Measurements from ENCODE around the gene KIFC1.
A peak's percentile ranks its signal among the peaks of the same experiment; 100 is the strongest.
"Not testable (repeated sequence)": the region's sequence is repeated elsewhere in the genome, so short reads cannot be mapped to it uniquely, and the experiment has no call there.

KIFC1 gene, protein sequence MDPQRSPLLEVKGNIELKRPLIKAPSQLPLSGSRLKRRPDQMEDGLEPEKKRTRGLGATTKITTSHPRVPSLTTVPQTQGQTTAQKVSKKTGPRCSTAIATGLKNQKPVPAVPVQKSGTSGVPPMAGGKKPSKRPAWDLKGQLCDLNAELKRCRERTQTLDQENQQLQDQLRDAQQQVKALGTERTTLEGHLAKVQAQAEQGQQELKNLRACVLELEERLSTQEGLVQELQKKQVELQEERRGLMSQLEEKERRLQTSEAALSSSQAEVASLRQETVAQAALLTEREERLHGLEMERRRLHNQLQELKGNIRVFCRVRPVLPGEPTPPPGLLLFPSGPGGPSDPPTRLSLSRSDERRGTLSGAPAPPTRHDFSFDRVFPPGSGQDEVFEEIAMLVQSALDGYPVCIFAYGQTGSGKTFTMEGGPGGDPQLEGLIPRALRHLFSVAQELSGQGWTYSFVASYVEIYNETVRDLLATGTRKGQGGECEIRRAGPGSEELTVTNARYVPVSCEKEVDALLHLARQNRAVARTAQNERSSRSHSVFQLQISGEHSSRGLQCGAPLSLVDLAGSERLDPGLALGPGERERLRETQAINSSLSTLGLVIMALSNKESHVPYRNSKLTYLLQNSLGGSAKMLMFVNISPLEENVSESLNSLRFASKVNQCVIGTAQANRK

GRCh38 chr6:33391278-33391921, at the start of gene KIFC1:
Gene KIFC1 (plus strand): TSS chr6:33391823. CDS start chr6:33391986, 163 bp downstream.
- DNase-seq = peak; percentile 91 to 100

DNA sequence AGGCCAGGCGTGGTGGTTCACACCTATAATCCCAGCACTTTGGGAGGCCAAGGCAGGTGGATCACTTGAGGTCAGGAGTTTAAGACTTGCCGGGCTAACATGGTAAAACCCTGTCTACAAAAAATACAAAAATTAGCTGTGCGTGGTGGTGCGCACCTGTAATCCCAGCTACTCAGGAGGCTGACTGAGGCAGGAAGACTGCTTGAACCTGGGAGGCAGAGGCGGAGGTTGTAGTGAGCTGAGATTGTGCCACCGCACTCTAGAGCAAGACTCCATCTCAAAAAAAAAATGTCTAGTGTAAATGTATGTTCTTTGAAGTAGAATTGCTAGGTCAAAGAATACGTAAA, 48.0 kb upstream of the KIFC1 start:
- DNase-seq = not testable (repeated sequence)

GRCh38 chr6:33343953-33344611, 47.5 kb upstream of the KIFC1 start:
- no peak for DNase-seq

DNA sequence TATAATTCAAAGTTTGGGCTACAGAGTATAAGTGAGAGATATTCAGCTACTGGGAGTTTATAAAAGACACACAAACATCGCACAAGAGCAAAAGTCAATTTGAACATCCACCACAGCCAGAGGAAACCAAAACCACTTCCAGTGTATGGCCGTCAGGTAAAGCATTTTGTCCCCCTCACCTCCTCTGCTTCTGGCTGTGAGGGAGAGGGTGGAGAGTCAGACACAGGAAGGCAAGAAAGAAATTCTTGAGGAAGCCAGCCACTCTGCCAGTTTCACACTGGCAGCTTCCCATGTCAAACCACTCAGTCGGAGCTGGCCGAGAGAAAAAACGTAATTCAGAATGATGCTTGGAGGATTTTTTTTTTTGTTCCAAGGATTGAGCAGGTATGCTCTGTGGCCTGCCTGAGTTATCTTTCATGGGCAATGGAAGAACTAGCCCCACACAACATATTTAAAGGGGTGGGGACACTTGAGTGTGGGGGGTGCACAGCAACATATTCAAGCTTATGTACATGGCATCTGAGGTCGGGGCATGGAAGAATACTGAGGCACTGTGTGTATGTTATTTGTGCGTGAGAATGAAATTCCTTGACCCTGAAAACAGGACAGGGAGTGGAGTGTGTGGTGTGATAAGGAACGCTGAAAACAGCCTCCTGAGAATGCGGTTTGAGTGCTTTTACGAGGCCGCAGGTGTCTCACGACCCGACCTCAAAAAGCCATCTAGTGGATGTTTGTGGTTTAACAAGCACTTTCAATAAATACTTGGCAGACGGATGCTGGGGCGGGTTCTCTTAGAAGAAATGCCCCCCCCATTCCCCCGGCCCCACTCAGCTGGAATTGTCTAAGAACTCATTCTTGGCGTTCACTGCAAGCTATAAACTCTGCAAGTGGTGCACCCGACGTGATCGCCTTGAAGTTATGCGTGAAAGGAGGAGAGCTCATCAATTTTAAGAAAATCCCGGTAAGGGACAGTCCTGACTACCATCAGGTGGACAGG, 46.6 kb upstream of the KIFC1 start:
- peak in 1 of 2 donors; percentile 73 for DNase-seq

DNA sequence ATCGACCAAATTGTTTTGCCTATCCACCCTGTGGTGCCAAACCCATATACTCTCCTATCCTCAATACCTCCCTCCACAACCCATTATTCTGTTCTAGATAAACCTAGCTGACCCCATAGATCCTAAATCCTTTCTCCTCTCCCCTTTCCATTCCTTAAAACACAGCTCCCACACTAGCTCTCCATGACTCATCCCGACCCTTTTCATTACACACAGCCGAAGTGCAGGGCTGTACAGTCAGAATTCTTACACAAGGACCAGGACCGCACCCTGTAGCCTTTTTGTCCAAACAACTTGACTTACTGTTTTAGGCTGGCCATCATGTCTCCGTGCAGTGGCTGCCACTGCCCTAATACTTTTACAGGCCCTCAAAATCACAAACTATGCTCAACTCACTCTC, 44.7 kb upstream of the KIFC1 start:
- not testable (repeated sequence) for DNase-seq

DNA sequence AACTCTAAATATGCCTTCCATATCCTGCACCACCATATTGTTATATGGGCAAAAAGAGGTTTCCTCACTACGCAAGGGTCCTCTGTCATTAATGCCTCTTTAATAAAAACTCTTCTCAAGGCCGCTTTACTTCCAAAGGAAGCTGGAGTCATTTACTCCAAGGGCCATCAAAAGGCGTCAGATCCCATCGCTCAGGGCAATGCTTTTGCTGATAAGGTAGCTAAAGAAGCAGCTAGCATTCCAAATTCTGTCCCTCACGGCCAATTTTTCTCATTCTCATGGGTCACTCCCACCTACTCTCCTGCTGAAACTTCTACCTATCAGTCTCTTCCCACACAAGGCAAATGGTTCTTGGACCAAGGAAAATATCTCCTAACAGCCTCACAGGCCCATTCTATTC, 43.8 kb upstream of the KIFC1 start:
- DNase-seq = no peak

GRCh38 chr6:33355860-33356259, 35.8 kb upstream of the KIFC1 start:
- DNase-seq = not testable (repeated sequence)

DNA sequence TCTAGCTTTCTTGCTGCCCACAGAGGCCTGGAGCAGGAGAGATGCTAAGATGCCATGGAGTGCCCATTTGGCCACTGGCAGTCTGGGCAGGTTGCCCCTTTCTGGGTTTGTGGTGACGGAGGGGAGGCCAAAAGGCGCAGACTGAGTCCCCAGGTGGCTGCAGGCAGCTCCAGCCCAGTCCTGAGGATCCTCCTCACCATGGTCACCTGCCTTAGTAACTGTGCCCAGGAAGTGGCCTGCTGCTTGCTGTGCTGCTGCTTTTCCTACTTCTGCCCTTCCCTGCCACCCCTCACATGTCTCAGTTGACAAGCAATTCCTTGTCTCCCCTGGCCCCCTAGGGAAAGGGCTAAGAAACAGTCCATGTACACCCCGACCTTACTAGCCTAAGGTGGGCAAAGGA, 35.3 kb upstream of the KIFC1 start:
- no peak for DNase-seq

DNA sequence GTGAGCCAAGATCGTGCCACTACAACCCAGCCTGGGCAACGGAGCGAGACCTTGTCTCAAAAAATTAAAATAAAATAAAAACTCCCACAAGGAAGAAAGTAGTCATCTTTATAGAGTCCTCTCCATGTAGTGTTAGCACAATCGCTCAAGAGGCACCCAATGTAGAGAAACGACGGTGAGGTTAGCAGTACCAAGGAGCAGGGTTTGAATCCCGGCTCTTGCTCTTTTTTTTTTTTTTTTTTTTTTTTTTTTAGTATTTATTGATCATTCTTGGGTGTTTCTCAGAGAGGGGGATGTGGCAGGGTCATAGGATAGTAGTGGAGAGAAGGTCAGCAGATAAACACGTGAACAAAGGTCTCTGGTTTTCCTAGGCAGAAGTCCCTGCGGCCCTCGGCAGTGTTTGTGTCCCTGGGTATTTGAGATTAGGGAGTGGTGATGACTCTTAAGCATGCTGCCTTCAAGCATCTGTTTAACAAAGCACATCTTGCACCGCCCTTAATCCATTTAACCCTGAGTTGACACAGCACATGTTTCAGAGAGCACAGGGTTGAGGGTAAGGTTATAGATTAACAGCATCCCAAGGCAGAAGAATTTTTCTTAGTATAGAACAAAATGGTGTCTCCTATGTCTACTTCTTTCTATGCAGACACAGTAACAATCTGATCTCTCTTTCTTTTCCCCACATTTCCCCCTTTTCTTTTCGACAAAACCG, 34.3 kb upstream of the KIFC1 start:
- DNase-seq = not testable (repeated sequence)

- DNase-seq = no peak
Observed at GRCh38 chr6:33359331-33359730, 32.3 kb upstream of the KIFC1 start.

DNA sequence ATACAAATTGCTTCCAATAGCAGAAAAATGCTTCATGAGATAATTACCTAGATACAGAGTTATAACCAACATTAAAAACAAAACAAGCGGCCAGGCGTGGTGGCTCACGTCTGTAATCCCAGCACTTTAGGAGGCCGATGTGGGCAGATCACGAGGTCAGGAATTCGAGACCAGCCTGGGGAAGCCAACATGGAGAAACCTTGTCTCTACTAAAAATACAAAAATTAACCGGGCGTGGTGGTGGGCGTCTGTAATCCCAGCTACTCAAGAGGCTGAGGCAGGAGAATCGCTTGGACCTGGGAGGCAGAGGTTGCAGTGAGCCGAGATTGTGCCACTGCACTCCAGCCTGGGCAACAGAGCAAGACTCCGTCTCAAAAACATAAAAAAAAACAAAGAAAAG, 28.1 kb upstream of the KIFC1 start:
- DNase-seq = not testable (repeated sequence)

DNA sequence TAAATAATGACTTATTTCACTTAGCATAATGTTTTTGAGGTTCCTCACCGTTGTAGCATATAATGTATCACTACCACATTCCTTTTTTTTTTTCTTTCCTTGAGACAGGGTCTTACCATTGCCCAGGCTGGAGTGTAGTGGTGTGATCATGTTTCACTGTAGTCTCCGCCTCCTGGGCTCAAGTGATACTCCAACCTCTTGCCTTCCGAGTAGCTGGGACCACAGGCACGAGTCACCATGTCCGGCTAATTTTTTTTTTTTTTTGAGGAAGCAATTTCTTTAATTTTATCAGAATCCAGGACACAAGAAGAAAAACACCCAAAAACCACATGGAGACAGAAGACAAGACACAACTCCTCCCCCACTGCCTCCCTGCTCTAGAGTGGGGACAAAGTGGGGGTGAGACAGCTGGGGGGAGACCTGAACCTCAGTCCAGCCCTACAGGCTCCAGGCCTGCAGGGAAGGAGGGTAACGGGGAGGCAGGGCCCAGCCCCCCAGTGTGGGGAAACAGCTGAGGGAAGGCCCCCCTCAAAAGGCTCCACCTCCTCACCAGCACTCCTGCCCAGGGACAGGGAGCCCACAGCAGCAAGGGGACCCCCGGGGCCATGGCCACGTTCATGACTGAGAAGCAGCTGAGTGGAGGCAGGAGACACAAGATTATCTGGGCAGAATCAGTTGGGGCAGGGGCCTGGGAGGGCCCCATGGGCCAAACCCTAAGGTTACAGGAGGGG, 27.0 kb upstream of the KIFC1 start:
- DNase-seq = peak in 1 of 2 donors; percentile 40

DNA sequence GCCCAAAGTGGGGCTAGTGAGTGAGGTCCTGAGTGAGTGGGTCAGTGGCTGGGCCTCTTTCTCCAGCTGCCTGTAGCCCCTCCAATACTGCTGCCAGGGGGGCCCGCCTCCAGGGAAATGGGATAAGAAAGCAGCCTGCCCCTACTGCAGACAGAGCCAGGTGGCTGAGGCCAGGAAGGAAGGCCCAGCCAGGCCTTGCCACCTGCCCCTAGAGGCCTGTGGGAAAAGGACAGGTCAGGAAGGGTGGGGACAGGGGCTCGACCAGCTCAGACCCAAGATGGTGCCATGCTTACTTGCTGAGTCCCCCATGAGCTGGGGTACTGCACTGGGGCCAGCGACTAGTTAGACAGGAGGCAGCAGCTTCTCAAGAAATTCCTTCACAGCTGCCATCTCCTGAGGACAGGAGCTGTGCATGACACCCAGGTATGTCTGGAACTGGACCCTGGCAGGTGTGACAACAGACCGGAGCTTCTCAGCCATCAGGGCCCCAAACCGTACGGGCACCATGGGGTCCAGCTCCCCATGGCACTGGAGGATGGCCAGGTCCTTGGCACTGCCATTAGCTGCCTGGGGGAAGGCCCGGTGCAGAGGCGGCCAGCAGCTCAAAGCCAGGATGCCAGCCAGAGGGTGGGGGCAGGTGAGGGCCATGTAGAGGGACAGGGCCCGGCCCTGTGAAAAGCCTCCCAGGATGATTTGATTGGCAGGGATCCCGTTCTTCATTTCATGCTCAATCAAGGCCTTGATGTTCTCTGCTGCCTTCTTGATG, 26.2 kb upstream of the KIFC1 start:
- not testable (repeated sequence) for DNase-seq

DNA sequence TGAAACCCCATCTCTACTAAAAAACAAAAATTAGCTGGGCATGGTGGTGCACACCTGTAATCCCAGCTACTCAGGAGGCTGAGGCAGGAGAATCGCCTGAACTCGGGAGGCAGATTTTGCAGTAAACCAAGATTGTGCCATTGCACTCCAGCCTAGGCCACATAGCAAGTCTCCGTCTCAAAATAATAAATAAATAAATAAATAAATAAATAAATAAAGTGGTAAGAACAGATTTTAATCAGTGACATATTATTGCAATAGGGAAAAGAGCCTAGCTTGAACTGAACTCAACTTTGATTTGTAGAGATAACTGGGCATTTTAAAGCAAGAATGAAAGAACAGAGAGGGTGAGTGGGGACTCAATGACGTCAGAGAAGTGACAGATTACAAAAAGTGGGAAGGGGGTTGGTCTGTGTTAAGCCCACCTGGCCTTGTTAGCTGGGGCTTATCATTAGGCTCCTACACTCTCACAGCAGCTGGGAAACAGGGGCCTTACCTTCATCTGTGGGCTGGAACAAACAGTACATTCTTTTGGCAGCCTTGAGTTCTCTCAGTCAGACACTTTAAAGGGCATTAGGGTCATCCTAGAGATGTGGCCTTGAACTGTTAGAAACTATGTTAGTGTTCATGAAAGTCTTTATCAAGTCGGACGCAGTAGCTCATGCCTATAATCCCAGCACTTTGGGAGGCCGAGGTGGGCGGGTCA, 24.5 kb upstream of the KIFC1 start:
- DNase-seq = no peak

DNA sequence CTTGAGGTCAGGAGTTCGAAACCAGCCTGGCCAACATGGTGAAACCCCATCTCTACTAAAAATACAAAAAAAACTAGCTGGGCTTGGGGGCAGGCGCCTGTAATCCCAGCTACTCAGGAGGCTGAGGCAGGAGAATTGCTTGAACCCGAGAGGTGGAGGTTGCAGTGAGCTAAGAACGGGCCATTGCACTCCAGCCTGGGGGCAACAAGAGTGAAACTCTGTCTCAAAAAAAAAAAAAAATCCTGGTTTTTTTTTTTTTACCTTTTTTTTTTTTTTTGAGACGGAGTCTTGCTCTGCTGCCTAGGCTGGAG, 24.0 kb upstream of the KIFC1 start:
- DNase-seq = not testable (repeated sequence)

GRCh38 chr6:33371901-33372300, 19.7 kb upstream of the KIFC1 start:
- not testable (repeated sequence) for DNase-seq

- no peak for DNase-seq
Observed at GRCh38 chr6:33372526-33373123, 19.0 kb upstream of the KIFC1 start.

DNA sequence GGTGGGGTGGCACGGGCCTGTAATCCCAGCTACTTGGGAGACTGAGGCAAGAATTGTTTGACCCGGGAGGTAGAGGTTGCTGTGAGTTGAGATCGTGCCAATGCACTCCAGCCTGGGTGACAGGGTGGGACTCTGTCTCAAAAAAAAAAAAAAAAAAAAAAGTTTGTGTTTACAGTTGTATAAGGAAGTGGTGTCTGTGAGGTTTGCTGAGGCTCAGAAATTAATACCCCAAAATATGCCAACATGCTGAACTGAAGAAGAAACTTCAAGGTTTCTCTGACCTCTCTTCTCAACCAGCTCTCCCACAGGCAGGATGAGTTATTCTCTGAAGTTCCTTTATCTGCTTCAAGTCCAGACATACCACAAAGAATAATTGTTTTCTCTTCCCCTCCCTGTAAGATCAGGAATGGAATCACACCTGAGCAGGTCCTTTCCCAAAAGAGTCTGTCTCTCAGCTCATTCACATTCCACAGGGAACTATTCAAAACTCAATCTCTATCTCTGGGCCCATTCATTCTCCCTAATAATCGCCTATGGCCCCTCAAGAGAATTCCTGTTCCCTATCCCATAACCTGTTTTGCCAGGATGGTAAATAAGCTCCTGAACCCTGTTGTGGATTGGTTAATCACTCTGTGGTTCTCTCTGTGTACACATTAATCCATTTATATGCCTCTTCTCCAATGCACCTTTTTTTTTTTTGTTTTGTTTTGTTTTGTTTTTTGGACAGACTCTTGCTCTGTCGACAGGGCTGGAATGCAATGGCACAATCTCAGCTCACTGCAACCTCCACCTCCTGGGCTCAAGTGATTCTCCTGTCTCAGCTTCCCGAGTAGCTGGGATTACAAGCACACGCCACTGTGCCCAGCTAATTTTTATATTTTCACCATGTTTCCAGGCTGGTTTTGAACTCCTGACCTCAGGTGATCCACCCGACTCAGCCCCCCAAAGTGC, 17.4 kb upstream of the KIFC1 start:
- no peak for DNase-seq

All from bone marrow (tissue), 2 donors.